Tibial nerve (tissue), 4 donors: ENCODE data around the gene SLC66A1. TPM values are rescaled to one million over a fixed set of nuclear protein-coding genes. Genes with fewer than 3 reads are reported as not detected.
"Not testable (repeated sequence)": the region's sequence is repeated elsewhere in the genome, so short reads cannot be mapped to it uniquely, and the experiment has no call there.

Experiments
- DNase-seq, 2 donors: peaks; one replicate each; pipeline ENCODE4 v3.0.0-alpha.2; 2019; ENCODE audit warnings: low spot score in 2 of 2
- H3K27ac ChIP-seq, 4 donors: fragments of 200-600 bp; sonication (generic) in 3 of 4; one replicate each; pipeline ENCODE4 v1.5.1; 2017 to 2019; ENCODE audit warnings: mild to moderate bottlenecking in 1 of 4
- H3K27me3 ChIP-seq, 2 donors: fragments of 200-600 bp; sonication (generic) in 1 of 2; one replicate each; pipeline versions ENCODE4 v1.5.1 to v1.6.0; 2017 to 2019
- H3K36me3 ChIP-seq, 3 donors: fragments of 200-600 bp; sonication (generic); one replicate each; pipeline ENCODE4 v1.5.1; 2018 to 2019
- H3K4me1 ChIP-seq, 4 donors: fragments of 200-600 bp; sonication (generic) in 3 of 4; one replicate each; pipeline ENCODE4 v1.5.1; 2017 to 2019
- H3K4me3 ChIP-seq, 4 donors: fragments of 200-600 bp; sonication (generic) in 3 of 4; one replicate each; pipeline ENCODE4 v1.5.1; 2017 to 2019; ENCODE audit warnings: mild to moderate bottlenecking in 1 of 4, moderate library complexity in 1 of 4
- H3K9me3 ChIP-seq, 4 donors: fragments of 200-600 bp; sonication (generic) in 3 of 4; one replicate each; pipeline ENCODE4 v1.5.1; 2017 to 2019
- CTCF ChIP-seq, 5 experiments: fragments of 200-600 bp in 3 of 5; fragments of 450-650 bp in 2 of 5; sonication (generic) in 3 of 5; IDR thresholded peaks; one replicate each; pipeline ENCODE4 v1.5.1; 2016 to 2019; ENCODE audit warnings: antibody characterized with exemption in 5 of 5, mild to moderate bottlenecking in 3 of 5, moderate library complexity in 2 of 5
- EP300 ChIP-seq, 2 donors: sonication (generic); formaldehyde crosslinking; IDR thresholded peaks; one replicate each; pipeline ENCODE4 v1.6.1; 2017; ENCODE audit warnings: antibody characterized with exemption in 2 of 2, mild to moderate bottlenecking in 1 of 2
- POLR2A ChIP-seq, 2 donors: fragments of 450-650 bp; IDR thresholded peaks; one replicate each; pipeline ENCODE4 v1.6.1; 2017; ENCODE audit warnings: antibody characterized with exemption in 2 of 2, mild to moderate bottlenecking in 2 of 2, moderate library complexity in 2 of 2
- WGBS, 2 donors: methylation state at CpG; one replicate each; pipeline ENCODE4 v1.1.5; 2018; 5-methylcytosine and 5-hydroxymethylcytosine counted together
- total RNA-seq, 4 donors: library from RNA; depleted of rRNA; stranded (reverse); fragments of >200 nt; gene quantifications; one replicate each; pipeline ENCODE4 v1.1.0, GENCODE V29; 2016

SLC66A1 gene
- total RNA-seq, 4 donors from 2014 or later, result 14.4 to 30.3 (median 21.2) TPM

GRCh38 chr1:19294638-19295037 is 17.5 kb upstream of the SLC66A1 start:
- no peak overlapping the region for H3K4me3 ChIP-seq
- 90 to 93% methylated on average over 2 of the region's 2 CpGs for WGBS, 2 donors

GRCh38 chr1:19300211-19300610 is 11.9 kb upstream of the SLC66A1 start:
- Histone ChIP-seq H3K27ac (no peak overlapping the region), H3K36me3 (peaks cover 3 to 79% (median 6%) of the 10 kb centered on the region in 3 donors), H3K27me3 (no peaks in the 10 kb centered on the region), H3K9me3 (peaks cover 0 to 6% (median under 1%) of the 10 kb centered on the region in 4 donors), H3K4me3 (no peak overlapping the region), H3K4me1 (no peaks in the 10 kb centered on the region)
- WGBS, 2 donors, result 86 to 93% methylated on average over 2 of the region's 2 CpGs
- TF ChIP-seq POLR2A (IDR thresholded peaks at IDR 0.05) (no peak), EP300 (IDR thresholded peaks at IDR 0.05) (no peak), CTCF (IDR thresholded peaks at IDR 0.05) (no peak)
- DNase-seq, result no peak

More at GRCh38 chr1:19294638-19295037, 17.5 kb upstream of the SLC66A1 start:
- no peaks in the 10 kb centered on the region for H3K27me3 ChIP-seq
- H3K9me3 ChIP-seq, result peaks cover 0 to 35% (median 8%) of the 10 kb centered on the region in 4 donors
- no peak for DNase-seq
- H3K4me1 ChIP-seq, result no peaks in the 10 kb centered on the region
- TF ChIP-seq EP300 (IDR thresholded peaks at IDR 0.05), result no peak
- H3K27ac ChIP-seq, result no peak overlapping the region
- H3K36me3 ChIP-seq, result peaks cover 0 to 66% (median 0%) of the 10 kb centered on the region in 3 donors

GRCh38 chr1:19304081-19304480 is 8.0 kb upstream of the SLC66A1 start:
- not testable (repeated sequence) for DNase-seq, H3K27me3 ChIP-seq, H3K9me3 ChIP-seq, H3K4me1 ChIP-seq, H3K27ac ChIP-seq, H3K4me3 ChIP-seq
- peaks cover 6 to 87% (median 14%) of the 10 kb centered on the region in 3 donors for H3K36me3 ChIP-seq
- 88 to 96% methylated on average over 10 of the region's 10 CpGs for WGBS, 2 donors

GRCh38 chr1:19305880-19306279 is 6.2 kb upstream of the SLC66A1 start:
- 88 to 93% methylated on average over 10 to 11 of the region's 11 CpGs for WGBS, 2 donors
- Histone ChIP-seq H3K4me1 (peaks cover 0 to 13% (median 3%) of the 10 kb centered on the region in 4 donors), H3K27ac (no peak overlapping the region), H3K27me3 (no peaks in the 10 kb centered on the region), H3K9me3 (no peaks in the 10 kb centered on the region), H3K36me3 (peaks cover 6 to 76% (median 14%) of the 10 kb centered on the region in 3 donors), H3K4me3 (no peak overlapping the region)
- TF ChIP-seq CTCF (IDR thresholded peaks at IDR 0.05) (no peak), POLR2A (IDR thresholded peaks at IDR 0.05) (no peak), EP300 (IDR thresholded peaks at IDR 0.05) (no peak)
- DNase-seq, result no peak

GRCh38 chr1:19306941-19307340 is 5.2 kb upstream of the SLC66A1 start:
- H3K27me3 ChIP-seq, result no peaks in the 10 kb centered on the region
- 86 to 92% methylated on average over 3 to 5 of the region's 6 CpGs for WGBS, 2 donors
- no peak overlapping the region for H3K4me3 ChIP-seq
- H3K9me3 ChIP-seq, result no peaks in the 10 kb centered on the region
- peaks cover 0 to 20% (median 7%) of the 10 kb centered on the region in 4 donors for H3K4me1 ChIP-seq
- TF ChIP-seq POLR2A (IDR thresholded peaks at IDR 0.05) (no peak), EP300 (IDR thresholded peaks at IDR 0.05) (no peak), CTCF (IDR thresholded peaks at IDR 0.05) (no peak)
- no peak for DNase-seq
- H3K36me3 ChIP-seq, result peaks cover 6 to 65% (median 14%) of the 10 kb centered on the region in 3 donors
- H3K27ac ChIP-seq, result no peak overlapping the region

GRCh38 chr1:19307794-19308508 is 4.2 kb upstream of the SLC66A1 start:
- DNase-seq, result no peak

More at GRCh38 chr1:19307794-19308508, 4.2 kb upstream of the SLC66A1 start:
- Histone ChIP-seq H3K27me3 (no peaks in the 10 kb centered on the region), H3K27ac (peak overlapping the region in 1 of 4 donors; percentile 22), H3K4me1 (peaks cover 0 to 23% (median 11%) of the 10 kb centered on the region in 4 donors), H3K4me3 (no peak overlapping the region), H3K36me3 (peaks cover 6 to 55% (median 14%) of the 10 kb centered on the region in 3 donors), H3K9me3 (no peaks in the 10 kb centered on the region)
- TF ChIP-seq POLR2A (IDR thresholded peaks at IDR 0.05) (no peak), CTCF (IDR thresholded peaks at IDR 0.05) (no peak), EP300 (IDR thresholded peaks at IDR 0.05) (no peak)
- 90 to 92% methylated on average over 8 to 10 of the region's 10 CpGs for WGBS, 2 donors
